ENCODE data around the gene HAP1. TPM values are rescaled to one million over a fixed set of nuclear protein-coding genes. Genes with fewer than 3 reads are reported as not detected.

HAP1 gene
- total and polyA plus RNA-seq, 10 donors: 0.33 to 8.4 (median 1.1) TPM

DNA sequence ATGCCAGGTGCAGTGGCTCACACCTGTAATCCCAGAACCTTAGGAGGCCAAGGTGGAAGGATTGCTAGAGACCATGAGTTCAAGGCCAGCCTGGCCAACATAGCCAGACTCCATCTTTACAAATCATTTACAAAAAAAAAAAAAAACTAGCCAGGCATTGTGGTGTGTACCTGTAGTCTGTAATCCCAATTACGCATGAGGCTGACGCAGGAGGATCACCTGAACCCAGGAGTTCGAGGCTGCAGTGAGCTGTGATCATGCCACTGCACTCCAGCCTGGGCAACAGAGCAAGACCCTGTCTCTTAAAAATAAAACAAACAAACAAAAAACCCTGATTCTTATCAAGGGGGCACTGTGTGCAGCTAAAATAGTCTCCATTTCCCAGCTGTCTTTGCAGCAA is 16.8 kb upstream of the HAP1 start:
- no peak for DNase-seq
- Histone ChIP-seq H3K27ac (no peak overlapping the region), H3K36me3 (peaks cover 0 to 18% (median 11%) of the 10 kb centered on the region in 6 donors), H3K4me1 (no peaks in the 10 kb centered on the region), H3K27me3 (replicated peaks in 1 of 7) (no peaks in the 10 kb centered on the region), H3K4me3 (no peak overlapping the region), H3K9me3 (no peaks in the 10 kb centered on the region)
- 52 to 88% (median 73%) methylated on average over 3 of the region's 3 CpGs for WGBS, 5 donors
- TF ChIP-seq POLR2AphosphoS5 (IDR thresholded peaks at IDR 0.05): no peak
- TF ChIP-seq, protein P1, sequence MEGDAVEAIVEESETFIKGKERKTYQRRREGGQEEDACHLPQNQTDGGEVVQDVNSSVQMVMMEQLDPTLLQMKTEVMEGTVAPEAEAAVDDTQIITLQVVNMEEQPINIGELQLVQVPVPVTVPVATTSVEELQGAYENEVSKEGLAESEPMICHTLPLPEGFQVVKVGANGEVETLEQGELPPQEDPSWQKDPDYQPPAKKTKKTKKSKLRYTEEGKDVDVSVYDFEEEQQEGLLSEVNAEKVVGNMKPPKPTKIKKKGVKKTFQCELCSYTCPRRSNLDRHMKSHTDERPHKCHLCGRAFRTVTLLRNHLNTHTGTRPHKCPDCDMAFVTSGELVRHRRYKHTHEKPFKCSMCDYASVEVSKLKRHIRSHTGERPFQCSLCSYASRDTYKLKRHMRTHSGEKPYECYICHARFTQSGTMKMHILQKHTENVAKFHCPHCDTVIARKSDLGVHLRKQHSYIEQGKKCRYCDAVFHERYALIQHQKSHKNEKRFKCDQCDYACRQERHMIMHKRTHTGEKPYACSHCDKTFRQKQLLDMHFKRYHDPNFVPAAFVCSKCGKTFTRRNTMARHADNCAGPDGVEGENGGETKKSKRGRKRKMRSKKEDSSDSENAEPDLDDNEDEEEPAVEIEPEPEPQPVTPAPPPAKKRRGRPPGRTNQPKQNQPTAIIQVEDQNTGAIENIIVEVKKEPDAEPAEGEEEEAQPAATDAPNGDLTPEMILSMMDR (IDR thresholded peaks at IDR 0.05 in 8 of 11, conservative IDR thresholded peaks at IDR 0.05 in 3 of 11): no peak
- TF ChIP-seq POLR2A (IDR thresholded peaks at IDR 0.05): no peak
- intact Hi-C loops (cut with DNase I; ENCODE audit: low total_unique reads): no loop called here

DNA sequence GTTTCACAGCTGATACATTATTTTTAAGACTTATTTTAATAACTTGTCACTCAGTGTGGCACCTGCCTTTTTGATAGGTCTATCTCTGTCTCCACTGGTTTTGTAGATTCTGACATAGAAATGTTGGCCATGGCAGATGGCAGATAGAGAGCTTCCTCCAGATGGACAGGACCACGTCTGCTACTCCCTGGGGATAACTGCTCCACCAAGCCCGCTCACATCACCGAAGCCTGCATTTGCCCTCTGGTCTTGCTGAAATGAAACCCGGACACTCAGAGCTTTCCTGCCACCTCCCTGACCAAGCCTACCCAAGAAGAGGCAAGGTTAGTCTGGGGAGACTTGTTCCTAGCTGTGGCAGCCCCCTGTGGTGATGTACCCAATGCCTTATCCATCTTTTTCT is 16.4 kb upstream of the HAP1 start:
- intact Hi-C loops (cut with DNase I; ENCODE audit: low total_unique reads): no loop called here
- Histone ChIP-seq H3K36me3 (peaks cover 0 to 14% (median 8%) of the 10 kb centered on the region in 6 donors), H3K27ac (no peak overlapping the region), H3K9me3 (no peaks in the 10 kb centered on the region), H3K4me1 (no peaks in the 10 kb centered on the region), H3K27me3 (replicated peaks in 1 of 7) (no peaks in the 10 kb centered on the region), H3K4me3 (no peak overlapping the region)
- no peak for TF ChIP-seq POLR2AphosphoS5 (IDR thresholded peaks at IDR 0.05)
- TF ChIP-seq POLR2A (IDR thresholded peaks at IDR 0.05): no peak
- TF ChIP-seq, protein P1 (IDR thresholded peaks at IDR 0.05 in 8 of 11, conservative IDR thresholded peaks at IDR 0.05 in 3 of 11): no peak
- DNase-seq: no peak
- 79 to 85% (median 83%) methylated on average over 4 of the region's 4 CpGs for WGBS, 5 donors

DNA sequence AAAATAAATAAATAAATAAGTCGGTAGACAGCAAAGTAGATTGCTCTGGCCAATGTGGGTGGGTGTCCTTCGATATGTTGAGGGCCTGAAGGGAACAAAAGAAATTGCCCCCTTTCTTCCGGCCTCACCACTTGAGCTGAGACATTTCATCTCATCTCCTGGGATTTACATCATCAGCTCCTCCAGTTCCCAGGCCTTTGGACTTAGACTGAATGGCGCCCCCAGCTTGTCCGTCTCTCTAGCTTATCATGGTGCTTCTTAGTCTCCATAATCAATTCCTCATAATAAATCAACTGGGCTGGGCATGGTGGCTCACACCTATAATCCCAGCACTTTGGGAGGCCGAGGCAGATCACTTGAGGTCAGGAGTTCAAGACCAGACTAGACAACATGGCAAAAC is 13.8 kb upstream of the HAP1 start:
- intact Hi-C loops (cut with DNase I; ENCODE audit: low total_unique reads): no loop called here
- 83 to 93% (median 90%) methylated on average over 6 of the region's 6 CpGs for WGBS, 5 donors
- Histone ChIP-seq H3K4me3 (no peak overlapping the region), H3K9me3 (no peaks in the 10 kb centered on the region), H3K36me3 (no peaks in the 10 kb centered on the region), H3K27me3 (replicated peaks in 1 of 7) (no peaks in the 10 kb centered on the region), H3K27ac (no peak overlapping the region), H3K4me1 (no peaks in the 10 kb centered on the region)
- no peak for TF ChIP-seq POLR2AphosphoS5 (IDR thresholded peaks at IDR 0.05)
- TF ChIP-seq POLR2A (IDR thresholded peaks at IDR 0.05): no peak
- TF ChIP-seq, protein P1 (IDR thresholded peaks at IDR 0.05 in 8 of 11, conservative IDR thresholded peaks at IDR 0.05 in 3 of 11): no peak
- DNase-seq: no peak

DNA sequence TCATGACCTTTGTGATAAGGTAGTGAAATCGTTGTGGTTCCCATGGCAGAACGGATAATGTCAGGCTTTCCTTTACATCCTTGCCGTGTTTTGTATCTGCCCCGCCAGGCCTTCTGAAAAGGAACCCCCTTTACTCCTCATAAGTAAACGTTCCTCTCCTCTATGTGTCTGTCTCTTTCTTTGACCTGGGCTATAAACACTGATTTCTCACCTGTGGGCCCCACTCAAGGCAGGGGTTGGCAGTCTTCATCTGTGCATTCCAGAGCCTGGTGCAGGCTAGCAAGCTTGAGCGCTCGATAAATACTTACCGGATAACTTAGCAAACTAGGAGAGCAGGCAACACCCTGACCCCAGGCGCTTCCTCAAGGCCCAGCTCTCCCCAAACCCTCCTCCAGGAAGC is 7.3 kb upstream of the HAP1 start:
- no peaks in the 10 kb centered on the region for H3K36me3 ChIP-seq
- peaks cover 0 to 10% (median 6%) of the 10 kb centered on the region in 6 donors for H3K4me1 ChIP-seq
- WGBS, 5 donors: 80 to 87% (median 87%) methylated on average over 9 of the region's 9 CpGs
- intact Hi-C loops (cut with DNase I; ENCODE audit: low total_unique reads): no loop called here
- DNase-seq: no peak
- H3K9me3 ChIP-seq: no peaks in the 10 kb centered on the region
- no peak for TF ChIP-seq POLR2A (IDR thresholded peaks at IDR 0.05)
- TF ChIP-seq, protein P1 (IDR thresholded peaks at IDR 0.05 in 8 of 11, conservative IDR thresholded peaks at IDR 0.05 in 3 of 11): no peak
- TF ChIP-seq POLR2AphosphoS5 (IDR thresholded peaks at IDR 0.05): no peak
- H3K27ac ChIP-seq: no peak overlapping the region
- peaks cover 0 to 13% (median 9%) of the 10 kb centered on the region in 7 donors for H3K27me3 ChIP-seq (replicated peaks in 1 of 7)
- no peak overlapping the region for H3K4me3 ChIP-seq
